ENCODE data around the gene PDSS2.
"Not testable (repeated sequence)": the region's sequence is repeated elsewhere in the genome, so short reads cannot be mapped to it uniquely, and the experiment has no call there.

Gene PDSS2

DNA sequence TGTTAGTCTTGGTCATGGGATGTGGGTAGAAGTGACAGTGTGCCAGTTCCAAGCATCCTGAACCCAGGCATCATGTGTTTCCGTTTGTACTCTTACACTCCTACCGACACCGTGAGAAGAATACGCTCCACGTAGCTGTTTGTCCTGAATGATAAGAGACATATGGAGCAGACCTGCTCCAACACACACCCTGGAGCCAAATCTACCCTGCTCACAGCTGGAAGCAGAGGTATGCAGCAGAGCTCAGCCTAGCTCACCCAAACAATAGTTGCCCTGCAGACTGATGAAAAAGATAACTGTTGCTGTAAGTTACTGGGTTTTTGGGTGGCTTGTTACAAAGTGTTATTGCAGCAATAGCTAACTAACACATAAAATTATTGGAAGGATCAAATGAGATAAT is 14.3 kb upstream of the PDSS2 start:
- DNase-seq: no peak

DNA sequence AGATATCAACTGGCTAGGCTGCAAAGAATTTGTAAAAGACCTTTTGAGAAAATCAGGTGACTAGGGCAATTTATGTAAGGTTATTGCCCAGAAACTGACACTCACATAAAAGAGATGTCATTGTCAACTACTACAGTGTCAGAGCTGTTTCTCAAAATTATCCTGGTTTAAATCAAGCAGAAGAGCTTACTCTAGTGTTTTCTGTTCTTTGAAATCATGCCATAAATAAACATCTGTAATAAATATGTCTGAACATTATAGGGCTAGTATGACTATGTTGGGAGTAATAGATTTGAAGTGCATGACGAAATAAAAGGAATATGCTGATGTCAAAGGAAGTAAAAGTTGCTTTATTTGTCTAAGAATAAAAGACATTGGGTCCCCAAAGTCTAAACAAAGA is 11.0 kb upstream of the PDSS2 start:
- no peak for DNase-seq

GRCh38 chr6:107466062-107466461 is 6.7 kb upstream of the PDSS2 start:
- peak; percentile 5 for DNase-seq

GRCh38 chr6:107460083-107460631 is 793 bp upstream of the PDSS2 start:
- no peak for DNase-seq

GRCh38 chr6:107458672-107459282 is 587 bp downstream of the PDSS2 start:
- peak; percentile 18 for DNase-seq

DNA sequence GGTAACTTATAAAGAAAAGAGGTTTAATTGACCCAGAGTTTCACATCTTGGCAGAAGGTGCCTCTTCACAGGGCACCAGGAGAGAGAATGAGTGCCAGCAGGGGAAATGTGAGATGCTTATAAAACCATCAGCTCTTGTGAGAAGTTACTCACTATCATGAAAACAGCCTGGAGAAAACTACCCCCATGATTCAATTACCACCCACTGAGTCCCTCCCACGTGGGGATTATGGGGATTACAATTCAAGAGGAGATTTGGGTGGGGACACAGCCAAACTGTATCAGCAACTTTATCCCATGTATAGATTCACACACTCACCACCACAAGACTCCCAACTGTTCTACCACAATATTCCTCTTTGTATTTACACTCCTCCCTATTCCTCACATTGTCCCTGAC is 10.6 kb downstream of the PDSS2 start:
- DNase-seq: no peak

DNA sequence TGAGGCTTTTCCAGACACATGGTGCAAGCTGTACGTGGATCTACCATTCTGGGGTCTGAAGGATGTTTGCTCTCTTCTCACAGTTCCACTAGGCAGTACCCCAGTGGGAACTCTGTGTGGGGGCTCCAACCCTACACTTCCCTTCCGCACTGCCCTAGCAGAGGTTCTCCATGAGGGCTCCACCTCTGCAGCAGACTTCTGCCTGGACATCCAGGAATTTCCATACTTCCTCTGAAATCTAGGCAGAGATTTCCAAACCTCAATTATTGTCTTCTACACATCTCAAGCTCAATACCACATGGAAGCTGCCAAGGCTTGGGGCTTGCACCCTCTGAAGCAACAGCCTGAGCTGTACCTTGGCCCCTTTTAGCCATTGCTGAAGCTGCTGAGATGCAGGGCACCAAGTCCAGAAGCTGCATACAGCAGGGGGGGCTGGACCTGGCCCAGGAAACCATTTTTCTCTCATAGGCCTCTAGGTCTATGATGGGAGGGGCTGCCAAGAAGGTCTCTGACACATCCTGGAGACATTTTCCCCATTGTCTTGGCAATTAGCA is 11.6 kb downstream of the PDSS2 start:
- no peak for DNase-seq

DNA sequence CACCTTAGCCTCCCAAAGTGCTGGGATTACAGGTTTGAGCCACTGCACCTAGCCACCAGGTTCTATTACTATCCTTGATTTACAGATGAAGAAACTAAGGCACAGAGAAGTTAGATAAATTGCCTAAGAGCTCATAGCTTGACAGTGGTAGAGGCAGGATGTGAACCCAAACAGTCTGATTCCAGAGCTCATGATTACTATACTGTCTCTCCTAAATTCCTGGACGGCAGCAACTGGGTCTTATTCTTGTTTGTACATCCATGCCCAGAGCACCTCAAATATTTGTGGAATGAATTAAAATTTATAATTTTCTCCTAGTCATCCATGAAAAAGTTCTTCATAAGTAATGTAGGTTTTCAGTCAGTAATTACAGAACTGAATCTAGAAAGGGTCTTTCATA is 15.1 kb downstream of the PDSS2 start:
- DNase-seq: no peak

- no peak for DNase-seq
Measured at GRCh38 chr6:107443608-107444267, 15.6 kb downstream of the PDSS2 start.

DNA sequence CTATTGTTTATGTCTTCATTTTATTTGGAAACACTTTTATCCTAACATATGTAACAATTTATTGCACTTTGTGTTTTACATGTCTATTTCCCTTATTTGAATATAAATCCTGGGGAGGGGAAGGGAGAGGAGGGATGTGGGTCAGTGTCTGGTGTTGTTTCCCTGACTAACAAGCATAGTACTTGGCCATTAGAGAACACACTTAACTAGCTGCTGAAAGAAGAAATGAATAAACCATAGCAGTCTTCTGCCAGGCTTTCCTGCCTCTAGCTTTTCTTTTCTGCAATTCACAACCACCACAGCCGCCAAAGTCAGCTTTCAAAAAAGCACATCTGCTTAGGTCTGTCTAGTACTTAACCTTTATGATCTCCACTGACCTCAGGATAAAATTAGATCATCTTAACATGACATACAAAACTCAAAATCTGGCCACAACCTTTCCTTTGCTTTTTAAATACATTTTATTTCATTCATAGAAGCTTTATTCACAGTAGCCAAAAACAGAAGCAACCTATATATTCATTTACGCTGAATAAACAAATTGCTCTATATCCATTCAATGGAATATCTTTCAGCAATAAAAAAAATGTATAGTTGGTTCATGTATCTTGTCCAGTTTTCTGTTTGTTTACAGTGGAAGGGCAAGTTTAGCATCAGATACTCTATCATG is 16.3 kb downstream of the PDSS2 start:
- DNase-seq: no peak

- DNase-seq: no peak
Measured at GRCh38 chr6:107441682-107442081, 17.7 kb downstream of the PDSS2 start.

DNA sequence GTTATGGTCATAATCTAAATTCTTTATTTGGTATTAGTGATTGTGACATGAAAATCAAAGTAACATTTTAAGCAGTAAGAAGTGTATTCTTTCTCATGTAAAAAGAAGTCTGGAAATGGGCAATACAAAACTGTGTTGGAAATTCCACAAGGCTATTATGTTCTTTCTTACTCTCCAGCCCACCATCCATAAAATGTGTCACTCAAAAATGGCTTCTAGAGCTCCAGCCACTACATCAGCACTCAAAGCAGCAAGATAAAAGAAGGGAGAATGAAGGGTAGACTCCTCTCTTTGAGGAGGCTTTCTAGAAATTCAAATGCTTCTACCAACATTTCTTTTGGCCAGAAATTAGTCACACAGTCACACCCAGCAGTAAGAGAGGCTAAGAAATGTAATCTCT is 18.4 kb downstream of the PDSS2 start:
- DNase-seq: no peak

GRCh38 chr6:107439406-107439805 is 20.0 kb downstream of the PDSS2 start:
- DNase-seq: no peak

GRCh38 chr6:107437691-107438090 is 21.7 kb downstream of the PDSS2 start:
- no peak for DNase-seq

- no peak for DNase-seq
Measured at GRCh38 chr6:107436881-107437280, 22.5 kb downstream of the PDSS2 start.

DNA sequence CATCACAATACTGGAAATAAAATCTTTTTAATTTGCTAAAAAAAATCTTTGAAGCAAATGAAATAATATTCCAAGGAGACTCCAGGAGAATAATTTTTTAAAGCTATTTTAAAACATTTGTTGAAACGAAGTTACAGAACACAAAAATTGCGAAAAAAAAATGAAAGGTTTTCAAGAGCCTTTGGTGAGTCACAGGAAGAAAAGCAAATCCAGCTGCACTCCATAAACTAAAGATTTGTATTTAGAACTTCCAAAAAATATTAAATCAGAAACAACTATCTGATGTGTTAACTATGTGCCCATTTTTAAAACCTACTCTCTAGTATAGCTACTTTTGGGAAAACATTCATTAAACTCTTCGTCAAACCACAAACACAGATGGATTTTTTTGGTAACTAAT is 23.6 kb downstream of the PDSS2 start:
- DNase-seq: no peak

GRCh38 chr6:107434812-107435211 is 24.6 kb downstream of the PDSS2 start:
- no peak for DNase-seq

- DNase-seq: not testable (repeated sequence)
Measured at GRCh38 chr6:107425951-107426350, 33.4 kb downstream of the PDSS2 start.

GRCh38 chr6:107423474-107423990 is 35.8 kb downstream of the PDSS2 start:
- DNase-seq: no peak

- DNase-seq: no peak
Measured at GRCh38 chr6:107421696-107422256, 37.6 kb downstream of the PDSS2 start.

GRCh38 chr6:107419733-107420132 is 39.6 kb downstream of the PDSS2 start:
- DNase-seq: peak; percentile 77

GRCh38 chr6:107418118-107418517 is 41.2 kb downstream of the PDSS2 start:
- no peak for DNase-seq

GRCh38 chr6:107416145-107416544 is 43.2 kb downstream of the PDSS2 start:
- no peak for DNase-seq
